WI38 (cell line): ENCODE results near the gene CIAO2A.
A peak's percentile ranks its signal among the peaks of the same experiment; 100 is the strongest.

ENCODE experiments used
- H3K4me3 ChIP-seq: 2 replicates; pipeline ENCODE4 v1.5.1; 2011; ENCODE audit warnings: low read depth, mild to moderate bottlenecking, control low read depth, low read length
- CTCF ChIP-seq: IDR thresholded peaks from 2 replicates; pipeline ENCODE4 v1.5.1; 2012; ENCODE audit warnings: low read depth, mild to moderate bottlenecking, control low read depth, low read length

Gene CIAO2A

DNA sequence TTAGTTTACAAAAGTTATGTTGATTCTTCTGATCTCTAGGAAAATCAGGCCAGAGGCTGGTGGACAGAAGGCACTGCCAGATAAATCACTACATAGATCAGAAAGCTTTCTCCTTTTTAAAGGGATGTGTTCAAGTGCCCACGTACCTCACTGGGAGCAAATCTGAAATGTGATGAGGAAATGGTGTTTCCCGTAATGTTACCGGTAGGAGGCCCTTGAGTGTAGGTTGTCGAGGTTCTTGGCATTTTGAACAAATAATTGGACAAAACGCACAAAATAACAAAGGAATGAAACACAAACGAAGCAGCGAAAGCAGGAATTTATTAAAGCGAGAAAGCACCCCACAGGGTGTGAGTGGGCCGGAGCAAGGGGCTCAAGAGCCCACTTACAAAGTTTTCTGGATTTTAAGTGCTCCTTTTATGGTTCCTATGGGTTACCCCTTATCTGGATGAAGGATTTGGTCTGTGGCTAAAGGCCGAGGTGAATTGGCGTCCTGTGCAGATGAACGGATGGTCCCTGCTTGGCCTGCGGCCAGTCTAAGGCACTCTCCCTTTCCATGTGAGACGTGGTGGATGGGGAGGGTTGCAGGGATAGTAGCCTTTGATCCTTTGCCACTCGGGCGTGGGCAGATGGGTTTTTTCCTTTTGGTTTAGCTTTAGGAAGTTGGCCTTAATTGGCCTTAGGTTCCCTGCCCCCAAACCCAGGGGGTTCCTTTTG, 3.2 kb upstream of the CIAO2A start:
- no peak for TF ChIP-seq CTCF
- H3K4me3 ChIP-seq = peak overlapping the region; percentile 71

DNA sequence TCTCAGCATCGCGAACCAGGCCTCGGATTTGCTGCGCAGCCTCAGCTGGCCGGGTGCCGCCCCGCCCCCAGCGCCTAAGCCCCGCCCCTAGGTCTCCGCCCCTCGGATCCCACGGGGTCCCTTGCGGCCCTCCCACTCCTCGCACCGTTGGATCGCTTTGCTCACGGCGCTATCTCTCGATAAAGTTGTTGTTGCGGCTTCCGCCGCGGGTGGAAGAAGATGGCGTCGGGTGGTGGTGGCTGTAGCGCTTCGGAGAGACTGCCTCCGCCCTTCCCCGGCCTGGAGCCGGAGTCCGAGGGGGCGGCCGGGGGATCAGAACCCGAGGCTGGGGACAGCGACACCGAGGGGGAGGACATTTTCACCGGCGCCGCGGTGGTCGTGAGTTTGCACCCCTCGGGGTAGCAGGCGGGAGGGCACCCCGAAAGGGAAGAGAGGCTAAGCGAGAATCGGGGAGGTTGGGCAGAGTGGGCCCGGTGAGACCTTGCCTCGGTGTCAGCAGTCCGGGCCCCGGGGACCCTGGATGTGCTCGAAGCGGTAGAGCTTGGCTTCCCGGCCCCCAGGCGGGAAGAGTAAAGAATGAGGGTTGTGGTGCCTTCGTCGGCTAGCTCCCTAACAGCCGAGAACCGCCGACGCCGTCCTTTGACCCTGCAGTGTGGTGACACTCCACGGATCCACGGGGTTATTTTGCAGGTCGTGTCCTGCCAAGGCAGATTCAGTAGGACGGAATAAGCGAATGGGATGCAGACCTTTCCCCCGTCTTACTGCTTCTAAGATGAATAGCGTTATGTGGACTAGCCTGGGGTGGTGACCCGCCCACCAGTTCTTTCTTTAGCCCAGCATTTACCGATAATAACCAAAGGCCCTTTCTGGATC, 2.4 kb upstream of the CIAO2A start, which contains the start of gene SNX1:
TSS of gene SNX1 (plus strand) at position 188 of the 873 bp plus-strand sequence. CDS start at position 220, 32 bp downstream.
- peak within 1 kb of the TSS; percentile 71 for H3K4me3 ChIP-seq
- TF ChIP-seq CTCF = no peak

- no peak for TF ChIP-seq CTCF
- H3K4me3 ChIP-seq = peak overlapping the region; percentile 71
These were observed 1.8 kb upstream of the CIAO2A start for GRCh38 chr15:64095431-64095794.

- TF ChIP-seq CTCF = no peak
These were observed 593 bp downstream of the CIAO2A start for GRCh38 chr15:64092864-64093626.

DNA sequence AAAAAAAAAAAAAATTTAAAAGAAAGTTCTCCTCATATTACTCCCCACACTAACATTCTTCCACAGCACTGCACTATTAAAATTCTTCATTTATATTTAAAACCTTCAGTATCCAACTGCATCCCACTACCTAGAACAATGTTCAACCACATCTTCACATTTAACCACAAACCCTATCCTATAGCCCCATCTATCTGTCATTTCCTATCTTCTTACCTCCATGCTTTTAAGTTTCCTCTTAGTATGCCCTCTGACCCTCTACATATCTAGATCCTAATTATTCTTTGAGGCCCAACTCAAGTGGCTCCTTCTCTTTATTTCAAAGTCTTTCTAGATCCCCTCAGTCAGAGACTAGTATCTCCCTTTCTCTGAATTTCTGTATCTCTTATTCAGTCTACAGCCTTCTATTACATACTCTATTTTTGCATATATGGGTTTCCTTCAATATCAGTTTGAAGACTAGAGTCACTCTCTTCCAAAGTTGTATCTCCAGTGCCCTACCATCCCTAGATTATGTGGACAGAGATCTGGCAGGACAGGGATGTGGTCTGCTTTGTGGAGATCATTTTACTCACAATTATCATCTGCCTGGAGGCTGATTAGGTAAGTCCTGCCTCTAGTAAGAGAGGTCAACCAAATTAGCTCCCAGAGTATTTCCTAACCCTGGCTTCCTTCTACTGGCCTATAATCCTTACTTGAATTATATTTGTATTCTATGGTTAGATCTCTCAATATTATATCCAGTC, 1.4 kb downstream of the CIAO2A start:
- no peak for TF ChIP-seq CTCF
- H3K4me3 ChIP-seq = peak overlapping the region; percentile 89

More at GRCh38 chr15:64092864-64093626, 593 bp downstream of the CIAO2A start:
- peak overlapping the region; percentile 89 for H3K4me3 ChIP-seq

GRCh38 chr15:64090527-64090926, 3.1 kb downstream of the CIAO2A start:
- no peak overlapping the region for H3K4me3 ChIP-seq
- TF ChIP-seq CTCF = no peak
